Endothelial cell of umbilical vein (primary cell): ENCODE results near the gene LMNA. TPM values are rescaled to one million over a fixed set of nuclear protein-coding genes. Genes with fewer than 3 reads are reported as not detected.

Source experiments
- BruUV-seq: library from RNA; stranded (reverse); fragments of 400-500 nt; replicated peaks from 2 replicates; lab custom pipeline; 2021; lab: Mats Ljungman, UMichigan
- CTCF ChIA-PET: fragments of 300-600, 350-600 bp; sonication (Branson Sonifier 250); formaldehyde crosslinking; loops from one replicate; lab custom pipeline; 2021; ENCODE audit warnings: antibody characterized with exemption, inconsistent platforms; lab: Charles Lee
- POLR2A ChIA-PET: fragments of 300-600, 350-600 bp; sonication (Branson Sonifier 250); formaldehyde crosslinking; loops from one replicate; lab custom pipeline; 2021; ENCODE audit warnings: antibody characterized with exemption, inconsistent platforms; lab: Charles Lee
- DNase-seq: peaks from one replicate; pipeline ENCODE4 v3.0.0-alpha.2; 2011; ENCODE audit warnings: low read depth, low spot score
- FAIRE-seq: peaks from 2 replicates; lab custom pipeline; 2011; peaks lifted over from hg19 to GRCh38; lab: Jason Lieb, UNC
- H2AFZ ChIP-seq: 2 replicates; pipeline ENCODE4 v1.6.0; 2012; ENCODE audit warnings: low read depth, low read length, control low read depth, inconsistent platforms
- H3K27ac ChIP-seq: 2 replicates; pipeline ENCODE4 v1.5.1; 2011; ENCODE audit warnings: low read depth, mild to moderate bottlenecking, control low read depth, low read length, moderate library complexity; ENCODE audit not compliant: insufficient read depth
- H3K27me3 ChIP-seq, 2 experiments: 2 replicates each; pipeline versions ENCODE4 v1.6.0 to v1.6.1; 2011; ENCODE audit warnings: low read length in 2 of 2, mixed read lengths in 1 of 2; ENCODE audit not compliant: control insufficient read depth in 2 of 2, insufficient read depth in 2 of 2
- H3K36me3 ChIP-seq, 2 experiments: 2 replicates in 1 of 2; 3 replicates in 1 of 2; pipeline ENCODE4 v1.5.1; 2011; ENCODE audit warnings: low read length in 2 of 2, mild to moderate bottlenecking in 1 of 2, moderate library complexity in 1 of 2; ENCODE audit not compliant: control insufficient read depth in 2 of 2, insufficient read depth in 2 of 2; ENCODE audit errors: extremely low read depth in 1 of 2
- H3K4me1 ChIP-seq: 3 replicates; pipeline ENCODE4 v1.5.1; 2011; ENCODE audit warnings: mild to moderate bottlenecking, low read length; ENCODE audit not compliant: control insufficient read depth, insufficient read depth; ENCODE audit errors: extremely low read depth
- H3K4me2 ChIP-seq: 2 replicates; pipeline ENCODE4 v1.6.1; 2011; ENCODE audit warnings: low read length, control low read depth, mixed read lengths; ENCODE audit not compliant: insufficient read depth
- H3K4me3 ChIP-seq, 3 experiments: fragments of 200-600 bp in 1 of 3; sonication (generic), shearing (Covaris generic) in 1 of 3; replicated peaks in 1 of 3; 2 replicates each; pipeline ENCODE4 v1.5.1; 2011 to 2016; ENCODE audit warnings: control low read depth in 3 of 3, low read length in 3 of 3, mild to moderate bottlenecking in 2 of 3, inconsistent platforms in 1 of 3, low read depth in 1 of 3, moderate library complexity in 1 of 3; ENCODE audit not compliant: insufficient read depth in 1 of 3
- H3K79me2 ChIP-seq: 2 replicates; pipeline ENCODE4 v1.6.0; 2012; ENCODE audit warnings: low read length, inconsistent platforms; ENCODE audit not compliant: control insufficient read depth, insufficient read depth
- H3K9ac ChIP-seq: replicated peaks from 2 replicates; pipeline ENCODE3; 2011; ENCODE audit warnings: low read length, control low read depth; ENCODE audit not compliant: insufficient read depth; ENCODE audit errors: extremely low read depth
- H3K9me1 ChIP-seq: replicated peaks from 3 replicates; pipeline ENCODE4 v1.6.0; 2011; ENCODE audit warnings: mild to moderate bottlenecking, low read length; ENCODE audit not compliant: control insufficient read depth, insufficient read depth; ENCODE audit errors: extremely low read depth
- H3K9me3 ChIP-seq: replicated peaks from 2 replicates; pipeline ENCODE4 v1.5.1; 2012; ENCODE audit warnings: low read length, inconsistent platforms; ENCODE audit not compliant: control insufficient read depth, insufficient read depth
- H4K20me1 ChIP-seq: replicated peaks from 2 replicates; pipeline ENCODE3; 2011; ENCODE audit warnings: mild to moderate bottlenecking, low read length; ENCODE audit not compliant: control insufficient read depth, insufficient read depth; ENCODE audit errors: extremely low read depth
- FOS ChIP-seq: IDR thresholded peaks from 2 replicates; pipeline ENCODE4 v1.6.1; 2011; ENCODE audit warnings: mild to moderate bottlenecking, low read length, moderate library complexity, borderline replicate concordance; ENCODE audit not compliant: insufficient read depth
- GATA2 ChIP-seq: IDR thresholded peaks from 2 replicates; pipeline ENCODE4 v1.7.0; 2011; ENCODE audit warnings: low read depth, mild to moderate bottlenecking, moderate library complexity, mixed read lengths, low read length; ENCODE audit not compliant: insufficient read length, insufficient read depth
- JUN ChIP-seq: IDR thresholded peaks from 2 replicates; pipeline ENCODE4 v1.6.1; 2011; ENCODE audit warnings: borderline replicate concordance, low read depth; ENCODE audit not compliant: insufficient read length, insufficient read depth
- MYC ChIP-seq: IDR thresholded peaks from one replicate; pipeline ENCODE4 v1.6.1; 2011; ENCODE audit warnings: mild to moderate bottlenecking, low read depth, low read length
- POLR2A ChIP-seq: IDR thresholded peaks from 2 replicates; pipeline ENCODE4 v1.6.1; 2012; ENCODE audit warnings: low read depth, mild to moderate bottlenecking, control low read depth, low read length
- POLR2AphosphoS5 ChIP-seq: IDR thresholded peaks from 2 replicates; pipeline ENCODE4 v1.6.1; 2012; ENCODE audit warnings: low read depth, mild to moderate bottlenecking, control low read depth, low read length, moderate library complexity; ENCODE audit not compliant: insufficient read depth
- dilution Hi-C: fragments of 300-500 bp; cut with MboI; formaldehyde crosslinking; loops from one replicate; pipeline ENCODE4 v1.15.0; 2019; ENCODE audit warnings: low sequenced_read_pairs; ENCODE audit not compliant: extremely low pct_ligation_motif_present
- intact Hi-C: fragments of 100-400 bp; cut with micrococcal nuclease; formaldehyde crosslinking; loops from one replicate; pipeline ENCODE4 v1.10.0; 2022
- polyA plus RNA-seq, 4 experiments: library from polyadenylated mRNA; depleted of rRNA in 3 of 4; stranded (reverse) in 3 of 4; unstranded in 1 of 4; fragments of >200 nt; gene quantifications; 2 replicates each; pipeline versions ENCODE4 v1.2.1 to v1.2.3, GENCODE V29; 2011 to 2012; ENCODE audit warnings: missing spikeins in 1 of 4
- total RNA-seq: library from RNA; stranded (reverse); gene quantifications from 2 replicates; pipeline ENCODE4 v1.2.3, GENCODE V29; 2021
- TF ChIP-seq, protein P1 (sequence below): IDR thresholded peaks from 2 replicates; pipeline ENCODE4 v1.6.1; 2011; ENCODE audit not compliant: insufficient read depth, insufficient read length
- TF ChIP-seq, protein P2 (sequence below), 2 donors: IDR thresholded peaks; 1 replicate in 1 of 2; 2 replicates in 1 of 2; pipeline ENCODE4 v1.5.1; 2011; ENCODE audit warnings: low read length in 2 of 2, mild to moderate bottlenecking in 2 of 2, moderate library complexity in 2 of 2, control low read depth in 1 of 2, inconsistent platforms in 1 of 2, low read depth in 1 of 2; ENCODE audit not compliant: insufficient read depth in 1 of 2; ENCODE audit errors: extremely low read depth in 1 of 2

The LMNA gene
- total and polyA plus RNA-seq, 2 donors (not counting 3 experiments of a cell fraction or from before 2014, with no cell fraction given) = 371 to 742 TPM

DNA sequence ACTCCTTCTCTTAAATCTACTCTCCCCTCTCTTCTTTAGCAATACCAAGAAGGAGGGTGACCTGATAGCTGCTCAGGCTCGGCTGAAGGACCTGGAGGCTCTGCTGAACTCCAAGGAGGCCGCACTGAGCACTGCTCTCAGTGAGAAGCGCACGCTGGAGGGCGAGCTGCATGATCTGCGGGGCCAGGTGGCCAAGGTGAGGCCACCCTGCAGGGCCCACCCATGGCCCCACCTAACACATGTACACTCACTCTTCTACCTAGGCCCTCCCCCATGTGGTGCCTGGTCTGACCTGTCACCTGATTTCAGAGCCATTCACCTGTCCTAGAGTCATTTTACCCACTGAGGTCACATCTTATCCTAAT is 16.0 kb downstream of the LMNA start:
- no peak overlapping the region for H3K9ac ChIP-seq
- H3K79me2 ChIP-seq = peaks cover 70% of the 10 kb centered on the region
- no TSS peak for BruUV-seq
- H3K36me3 ChIP-seq = peaks cover 15 to 23% of the 10 kb centered on the region in 2 experiments
- H2AFZ ChIP-seq = no peak overlapping the region
- peaks cover 48% of the 10 kb centered on the region for H3K4me1 ChIP-seq
- no peaks in the 10 kb centered on the region for H3K9me3 ChIP-seq
- H3K27ac ChIP-seq = peak overlapping the region; percentile 18
- H3K4me2 ChIP-seq = no peak overlapping the region
- no peak overlapping the region for H3K4me3 ChIP-seq
- H3K9me1 ChIP-seq = no peaks in the 10 kb centered on the region
- POLR2A ChIA-PET = interaction anchor here (1.2 to 5.1 kb wide), 4 partner anchors 11 to 34 kb away, joined by 4 to 55 read pairs (median 7); partner anchors contain the start of gene LMNA
- CTCF ChIA-PET = interaction anchor here (0.9 to 13.0 kb wide), 14 partner anchors 11 to 228 kb away, joined by 3 to 627 read pairs (median 8); partner anchors contain the start of genes LMNA, MEX3A and UBQLN4
- TF ChIP-seq GATA2 (no peak), POLR2A (no peak), MYC (no peak)
- TF ChIP-seq, protein P1, sequence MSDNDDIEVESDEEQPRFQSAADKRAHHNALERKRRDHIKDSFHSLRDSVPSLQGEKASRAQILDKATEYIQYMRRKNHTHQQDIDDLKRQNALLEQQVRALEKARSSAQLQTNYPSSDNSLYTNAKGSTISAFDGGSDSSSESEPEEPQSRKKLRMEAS = no peak
- DNase-seq (no peak), FAIRE-seq (no peak)
- no peaks in the 10 kb centered on the region for H3K27me3 ChIP-seq
- no peaks in the 10 kb centered on the region for H4K20me1 ChIP-seq
- dilution Hi-C loops (loop anchor here (10.0 kb wide), 1 partner anchor 94 kb away; no protein-coding TSS in a partner anchor), intact Hi-C loops (loop anchor here (1.0 to 10.0 kb wide), 5 partner anchors 16 to 166 kb away; partner anchors contain the start of gene LMNA)

DNA sequence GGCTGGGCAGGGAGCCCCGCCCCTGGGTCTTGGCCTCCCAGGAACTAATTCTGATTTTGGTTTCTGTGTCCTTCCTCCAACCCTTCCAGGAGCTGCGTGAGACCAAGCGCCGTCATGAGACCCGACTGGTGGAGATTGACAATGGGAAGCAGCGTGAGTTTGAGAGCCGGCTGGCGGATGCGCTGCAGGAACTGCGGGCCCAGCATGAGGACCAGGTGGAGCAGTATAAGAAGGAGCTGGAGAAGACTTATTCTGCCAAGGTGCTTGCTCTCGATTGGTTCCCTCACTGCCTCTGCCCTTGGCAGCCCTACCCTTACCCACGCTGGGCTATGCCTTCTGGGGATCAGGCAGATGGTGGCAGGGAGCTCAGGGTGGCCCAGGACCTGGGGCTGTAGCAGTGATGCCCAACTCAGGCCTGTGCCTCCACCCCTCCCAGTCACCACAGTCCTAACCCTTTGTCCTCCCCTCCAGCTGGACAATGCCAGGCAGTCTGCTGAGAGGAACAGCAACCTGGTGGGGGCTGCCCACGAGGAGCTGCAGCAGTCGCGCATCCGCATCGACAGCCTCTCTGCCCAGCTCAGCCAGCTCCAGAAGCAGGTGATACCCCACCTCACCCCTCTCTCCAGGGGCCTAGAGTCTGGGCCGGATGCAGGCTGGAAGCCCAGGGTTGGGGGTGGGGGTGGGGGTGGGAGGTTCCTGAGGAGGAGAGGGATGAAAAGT is 20.4 kb downstream of the LMNA start:
- BruUV-seq = no TSS peak
- intact Hi-C loops = loop anchor here (10.0 kb wide), 1 partner anchor 170 kb away; no protein-coding TSS in a partner anchor
- Histone ChIP-seq H3K9me3 (no peaks in the 10 kb centered on the region), H3K27ac (no peak overlapping the region), H3K9ac (no peak overlapping the region), H3K4me2 (no peak overlapping the region), H4K20me1 (no peaks in the 10 kb centered on the region), H3K27me3 (no peaks in the 10 kb centered on the region), H3K9me1 (no peaks in the 10 kb centered on the region), H3K79me2 (peaks cover 31% of the 10 kb centered on the region), H3K4me3 (no peak overlapping the region), H3K4me1 (peaks cover 7% of the 10 kb centered on the region), H2AFZ (no peak overlapping the region), H3K36me3 (peaks cover 30 to 60% of the 10 kb centered on the region in 2 experiments)
- DNase-seq (no peak), FAIRE-seq (no peak)
- dilution Hi-C loops = loop anchor here (10.0 kb wide), 1 partner anchor 90 kb away; no protein-coding TSS in a partner anchor
- TF ChIP-seq, protein P2, sequence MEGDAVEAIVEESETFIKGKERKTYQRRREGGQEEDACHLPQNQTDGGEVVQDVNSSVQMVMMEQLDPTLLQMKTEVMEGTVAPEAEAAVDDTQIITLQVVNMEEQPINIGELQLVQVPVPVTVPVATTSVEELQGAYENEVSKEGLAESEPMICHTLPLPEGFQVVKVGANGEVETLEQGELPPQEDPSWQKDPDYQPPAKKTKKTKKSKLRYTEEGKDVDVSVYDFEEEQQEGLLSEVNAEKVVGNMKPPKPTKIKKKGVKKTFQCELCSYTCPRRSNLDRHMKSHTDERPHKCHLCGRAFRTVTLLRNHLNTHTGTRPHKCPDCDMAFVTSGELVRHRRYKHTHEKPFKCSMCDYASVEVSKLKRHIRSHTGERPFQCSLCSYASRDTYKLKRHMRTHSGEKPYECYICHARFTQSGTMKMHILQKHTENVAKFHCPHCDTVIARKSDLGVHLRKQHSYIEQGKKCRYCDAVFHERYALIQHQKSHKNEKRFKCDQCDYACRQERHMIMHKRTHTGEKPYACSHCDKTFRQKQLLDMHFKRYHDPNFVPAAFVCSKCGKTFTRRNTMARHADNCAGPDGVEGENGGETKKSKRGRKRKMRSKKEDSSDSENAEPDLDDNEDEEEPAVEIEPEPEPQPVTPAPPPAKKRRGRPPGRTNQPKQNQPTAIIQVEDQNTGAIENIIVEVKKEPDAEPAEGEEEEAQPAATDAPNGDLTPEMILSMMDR (IDR thresholded peaks at IDR 0.05; ENCODE audit: extremely low read depth in 1 of 2, insufficient read depth in 1 of 2, low read depth in 1 of 2, low read length in 2 of 2) = no peak
- no peak for TF ChIP-seq JUN
- no peak for TF ChIP-seq GATA2
- TF ChIP-seq, protein P1 = no peak
- TF ChIP-seq FOS = no peak
- TF ChIP-seq POLR2AphosphoS5 = no peak
- ChIA-PET CTCF (interaction anchor here (0.8 to 13.0 kb wide), 4 partner anchors 11 to 90 kb away, joined by 3 to 627 read pairs (median 6); no protein-coding TSS in a partner anchor), POLR2A (no interaction called here)
